ENCODE results near the gene ZNF414. TPM values are rescaled to one million over a fixed set of nuclear protein-coding genes. Genes with fewer than 3 reads are reported as not detected.

The ZNF414 gene
- total RNA-seq, 1 donor from 2014 or later: 27.2 TPM

GRCh38 chr19:8537099-8537498 lies 23.1 kb upstream of the ZNF414 start:
- TF ChIP-seq CTCF (IDR thresholded peaks at IDR 0.05; ENCODE audit: partially characterized antibody, unreplicated experiment): no peak
- no peak for DNase-seq
- Mint-ChIP-seq H3K27ac (ENCODE audit: unreplicated experiment) (no peak overlapping the region), H3K27me3 (ENCODE audit: unreplicated experiment) (no peaks in the 10 kb centered on the region), H3K4me1 (ENCODE audit: low read depth, unreplicated experiment) (no peaks in the 10 kb centered on the region), H3K36me3 (ENCODE audit: unreplicated experiment) (no peaks in the 10 kb centered on the region), H3K4me3 (ENCODE audit: unreplicated experiment) (no peak overlapping the region), H3K9me3 (ENCODE audit: unreplicated experiment) (no peaks in the 10 kb centered on the region)

DNA sequence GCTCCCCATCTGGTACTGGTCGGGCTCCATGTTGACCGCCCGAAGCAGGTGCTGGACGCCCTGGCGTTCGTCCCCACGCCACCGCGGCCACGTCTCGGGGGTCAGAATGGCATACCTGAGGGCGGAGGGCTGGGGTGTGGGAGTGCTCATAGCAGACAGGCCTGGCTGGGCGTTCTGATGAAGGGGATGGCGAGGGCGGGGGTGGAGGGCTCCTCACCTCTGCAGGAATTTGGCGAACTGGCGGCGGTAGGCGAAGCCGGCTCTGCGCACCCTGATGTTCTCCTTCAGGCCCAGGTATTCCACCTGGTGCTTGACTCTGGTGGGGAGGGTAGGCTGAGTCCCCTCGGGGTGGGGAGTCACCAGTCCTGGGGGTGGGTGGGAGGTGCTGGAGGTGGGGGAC lies 22.3 kb upstream of the ZNF414 start:
- no peaks in the 10 kb centered on the region for H3K9me3 Mint-ChIP-seq (ENCODE audit: unreplicated experiment)
- H3K4me3 Mint-ChIP-seq (ENCODE audit: unreplicated experiment): no peak overlapping the region
- TF ChIP-seq CTCF (IDR thresholded peaks at IDR 0.05; ENCODE audit: partially characterized antibody, unreplicated experiment): no peak
- no peak overlapping the region for H3K27ac Mint-ChIP-seq (ENCODE audit: unreplicated experiment)
- no peaks in the 10 kb centered on the region for H3K36me3 Mint-ChIP-seq (ENCODE audit: unreplicated experiment)
- DNase-seq: no peak
- H3K4me1 Mint-ChIP-seq (ENCODE audit: low read depth, unreplicated experiment): no peaks in the 10 kb centered on the region
- H3K27me3 Mint-ChIP-seq (ENCODE audit: unreplicated experiment): no peaks in the 10 kb centered on the region

DNA sequence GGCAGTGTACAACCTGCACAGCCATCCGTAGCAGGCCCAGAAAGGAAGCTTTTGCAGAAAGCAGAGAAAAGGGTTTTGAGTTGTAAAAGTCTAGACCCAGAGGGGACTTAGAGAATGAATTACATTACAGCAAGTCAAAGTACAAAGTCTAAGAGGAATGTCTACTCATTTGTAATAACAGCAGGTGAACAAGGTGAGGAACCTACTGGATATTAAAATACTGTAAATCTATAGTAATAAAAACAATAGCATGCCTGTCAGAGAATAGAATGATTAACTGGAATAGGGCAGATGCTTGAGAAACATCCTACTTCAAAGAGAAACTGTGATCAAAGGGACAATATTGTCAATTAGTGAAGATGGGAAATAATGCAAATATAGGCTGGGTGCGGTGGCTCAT lies 18.3 kb upstream of the ZNF414 start:
- Mint-ChIP-seq H3K9me3 (ENCODE audit: unreplicated experiment) (peaks cover 5% of the 10 kb centered on the region), H3K36me3 (ENCODE audit: unreplicated experiment) (peaks cover 13% of the 10 kb centered on the region), H3K4me3 (ENCODE audit: unreplicated experiment) (no peak overlapping the region), H3K4me1 (ENCODE audit: low read depth, unreplicated experiment) (no peaks in the 10 kb centered on the region), H3K27me3 (ENCODE audit: unreplicated experiment) (peaks cover 16% of the 10 kb centered on the region), H3K27ac (ENCODE audit: unreplicated experiment) (no peak overlapping the region)
- no peak for DNase-seq
- TF ChIP-seq CTCF (IDR thresholded peaks at IDR 0.05; ENCODE audit: partially characterized antibody, unreplicated experiment): no peak

GRCh38 chr19:8531470-8531869 lies 17.5 kb upstream of the ZNF414 start:
- no peak for TF ChIP-seq CTCF (IDR thresholded peaks at IDR 0.05; ENCODE audit: partially characterized antibody, unreplicated experiment)
- Mint-ChIP-seq H3K36me3 (ENCODE audit: unreplicated experiment) (peaks cover 13% of the 10 kb centered on the region), H3K4me1 (ENCODE audit: low read depth, unreplicated experiment) (no peaks in the 10 kb centered on the region), H3K4me3 (ENCODE audit: unreplicated experiment) (no peak overlapping the region), H3K27me3 (ENCODE audit: unreplicated experiment) (peaks cover 22% of the 10 kb centered on the region), H3K9me3 (ENCODE audit: unreplicated experiment) (peaks cover 8% of the 10 kb centered on the region), H3K27ac (ENCODE audit: unreplicated experiment) (no peak overlapping the region)
- DNase-seq: no peak

GRCh38 chr19:8530061-8530679 lies 16.2 kb upstream of the ZNF414 start:
- Mint-ChIP-seq H3K27ac (ENCODE audit: unreplicated experiment) (no peak overlapping the region), H3K4me1 (ENCODE audit: low read depth, unreplicated experiment) (no peaks in the 10 kb centered on the region), H3K27me3 (ENCODE audit: unreplicated experiment) (peaks cover 22% of the 10 kb centered on the region), H3K9me3 (ENCODE audit: unreplicated experiment) (peaks cover 8% of the 10 kb centered on the region), H3K4me3 (ENCODE audit: unreplicated experiment) (no peak overlapping the region), H3K36me3 (ENCODE audit: unreplicated experiment) (peaks cover 13% of the 10 kb centered on the region)
- no peak for TF ChIP-seq CTCF (IDR thresholded peaks at IDR 0.05; ENCODE audit: partially characterized antibody, unreplicated experiment)
- no peak for DNase-seq

All from glutamatergic neuron (in vitro differentiated cells).